Choroid plexus epithelial cell (primary cell): ENCODE results near the gene EPHB1.

ENCODE experiments used
- DNase-seq: peaks from one replicate; pipeline ENCODE4 v3.0.0-alpha.2; 2010; ENCODE audit warnings: low read depth
- H3K4me3 ChIP-seq: 2 replicates; pipeline ENCODE4 v1.5.1; 2011; ENCODE audit warnings: low read depth, mild to moderate bottlenecking, control low read depth, low read length, moderate library complexity
- TF ChIP-seq, protein P1 (sequence below): conservative IDR thresholded peaks from 2 replicates; pipeline ENCODE4 v1.5.1; 2011; ENCODE audit warnings: low read depth, mild to moderate bottlenecking, control low read depth, inconsistent platforms, low read length, moderate library complexity

Gene EPHB1

DNA sequence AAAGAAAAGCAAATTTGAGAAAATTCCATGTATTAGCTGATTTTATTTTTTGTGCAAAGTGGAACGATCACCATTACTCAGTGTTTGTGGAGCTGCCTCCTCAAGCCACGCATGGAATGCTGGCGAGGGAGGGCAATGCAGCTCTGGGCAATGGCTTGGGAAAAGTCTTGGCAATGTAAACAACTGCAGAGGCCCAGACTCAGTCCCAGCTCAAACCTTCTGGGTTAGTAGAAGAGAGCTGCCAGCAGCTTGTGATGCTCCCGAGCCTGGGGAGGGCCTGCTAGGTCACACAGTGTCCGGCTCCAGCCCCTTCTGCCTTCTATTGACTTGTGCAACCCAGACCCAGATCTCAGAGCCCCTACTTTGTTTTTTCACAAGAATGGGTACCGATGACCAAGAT, 4.3 kb downstream of the EPHB1 start:
- no peak for DNase-seq
- TF ChIP-seq, protein P1, sequence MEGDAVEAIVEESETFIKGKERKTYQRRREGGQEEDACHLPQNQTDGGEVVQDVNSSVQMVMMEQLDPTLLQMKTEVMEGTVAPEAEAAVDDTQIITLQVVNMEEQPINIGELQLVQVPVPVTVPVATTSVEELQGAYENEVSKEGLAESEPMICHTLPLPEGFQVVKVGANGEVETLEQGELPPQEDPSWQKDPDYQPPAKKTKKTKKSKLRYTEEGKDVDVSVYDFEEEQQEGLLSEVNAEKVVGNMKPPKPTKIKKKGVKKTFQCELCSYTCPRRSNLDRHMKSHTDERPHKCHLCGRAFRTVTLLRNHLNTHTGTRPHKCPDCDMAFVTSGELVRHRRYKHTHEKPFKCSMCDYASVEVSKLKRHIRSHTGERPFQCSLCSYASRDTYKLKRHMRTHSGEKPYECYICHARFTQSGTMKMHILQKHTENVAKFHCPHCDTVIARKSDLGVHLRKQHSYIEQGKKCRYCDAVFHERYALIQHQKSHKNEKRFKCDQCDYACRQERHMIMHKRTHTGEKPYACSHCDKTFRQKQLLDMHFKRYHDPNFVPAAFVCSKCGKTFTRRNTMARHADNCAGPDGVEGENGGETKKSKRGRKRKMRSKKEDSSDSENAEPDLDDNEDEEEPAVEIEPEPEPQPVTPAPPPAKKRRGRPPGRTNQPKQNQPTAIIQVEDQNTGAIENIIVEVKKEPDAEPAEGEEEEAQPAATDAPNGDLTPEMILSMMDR, result no peak
- no peak overlapping the region for H3K4me3 ChIP-seq

DNA sequence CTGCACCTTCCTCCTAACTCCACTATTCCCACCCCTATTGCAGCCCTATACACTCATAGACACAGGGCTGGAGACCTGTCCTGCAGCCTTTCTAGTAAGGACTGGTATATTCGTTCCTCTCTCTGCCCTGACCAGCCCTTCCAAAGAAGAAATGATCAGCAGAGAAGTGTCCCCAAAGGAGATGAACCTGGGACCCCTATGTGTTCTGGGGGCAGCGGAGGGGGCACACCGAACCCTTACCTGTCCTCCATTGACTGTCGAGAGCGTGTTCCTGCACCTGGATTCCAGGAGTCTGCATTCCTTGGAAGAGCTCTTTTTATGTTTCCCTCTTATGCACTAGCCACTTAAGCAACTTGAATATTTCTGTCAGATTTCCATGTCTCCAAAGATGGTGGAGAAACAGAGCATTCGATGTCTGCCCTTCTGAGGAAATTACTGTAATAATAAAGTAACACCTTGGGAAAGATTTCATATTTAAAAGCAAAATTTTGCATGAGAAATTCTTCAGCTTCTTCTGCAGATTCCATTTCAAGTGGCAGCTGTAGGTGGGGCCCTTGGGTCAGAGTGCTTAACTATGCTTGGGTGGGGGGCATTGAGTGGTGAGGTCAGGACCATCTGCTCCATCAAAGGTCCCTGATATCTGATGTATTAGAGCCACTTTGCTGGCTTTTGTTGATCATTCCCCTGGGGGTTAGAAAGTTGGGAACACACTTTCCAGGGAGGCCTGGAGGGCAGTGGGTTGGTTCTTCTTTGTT, 6.3 kb downstream of the EPHB1 start:
- no peak overlapping the region for H3K4me3 ChIP-seq
- TF ChIP-seq, protein P1, result no peak
- DNase-seq, result no peak

DNA sequence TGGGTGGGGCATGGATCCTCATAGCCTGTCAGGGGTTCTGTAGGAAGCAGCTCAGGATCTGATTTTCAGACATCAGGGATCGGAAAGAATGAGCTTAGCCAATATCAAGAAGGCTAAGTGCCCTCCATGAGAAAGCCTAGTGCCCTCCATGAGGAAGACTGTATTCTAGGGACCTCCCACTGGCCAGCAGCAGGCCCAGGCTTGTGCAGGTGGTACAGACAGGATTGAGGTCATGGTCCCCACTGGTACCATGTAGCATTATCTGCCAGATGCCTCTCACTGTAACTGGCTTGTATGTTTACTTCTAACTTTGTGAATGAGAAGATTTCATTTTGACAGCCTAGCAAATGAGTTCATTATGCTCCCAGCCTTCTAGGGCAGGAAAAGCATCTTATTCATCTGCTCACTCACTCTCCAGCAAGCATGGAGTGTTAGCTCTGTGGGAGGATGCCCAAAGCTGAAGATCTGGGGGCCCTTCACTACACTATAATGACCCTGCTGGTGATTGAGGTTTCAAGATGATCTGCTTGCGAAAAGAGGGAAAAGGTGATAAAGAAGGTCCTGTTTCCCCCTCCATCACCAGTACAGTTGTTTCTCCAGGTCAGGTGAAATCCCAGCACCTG, 7.5 kb downstream of the EPHB1 start:
- DNase-seq, result no peak
- TF ChIP-seq, protein P1, result no peak

DNA sequence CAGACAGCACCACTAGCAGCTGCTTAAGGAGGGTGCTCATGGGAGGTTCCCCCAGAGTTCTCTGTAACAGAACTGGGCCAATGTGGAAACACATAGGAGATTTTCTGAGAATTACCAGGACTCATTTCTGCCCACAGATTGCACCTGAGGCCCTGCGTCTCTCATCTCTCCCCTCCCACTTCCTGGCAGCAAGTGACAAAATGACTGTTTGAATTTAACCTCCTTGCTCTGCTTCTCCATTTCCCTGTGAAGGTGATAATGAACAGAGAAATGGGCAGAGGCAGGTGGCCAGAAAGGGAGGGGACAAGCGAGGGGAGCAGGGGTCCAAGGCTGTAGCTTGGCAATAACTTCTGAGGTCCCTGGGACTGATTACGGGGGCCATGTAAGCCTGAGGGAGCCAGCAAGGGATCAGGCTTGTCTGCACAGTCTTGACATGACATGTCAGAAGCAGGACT, 8.0 kb downstream of the EPHB1 start:
- no peak for DNase-seq
- TF ChIP-seq, protein P1, result no peak
- no peak overlapping the region for H3K4me3 ChIP-seq

More for the DNA sequence above, 7.5 kb downstream of the EPHB1 start:
- H3K4me3 ChIP-seq, result no peak overlapping the region

DNA sequence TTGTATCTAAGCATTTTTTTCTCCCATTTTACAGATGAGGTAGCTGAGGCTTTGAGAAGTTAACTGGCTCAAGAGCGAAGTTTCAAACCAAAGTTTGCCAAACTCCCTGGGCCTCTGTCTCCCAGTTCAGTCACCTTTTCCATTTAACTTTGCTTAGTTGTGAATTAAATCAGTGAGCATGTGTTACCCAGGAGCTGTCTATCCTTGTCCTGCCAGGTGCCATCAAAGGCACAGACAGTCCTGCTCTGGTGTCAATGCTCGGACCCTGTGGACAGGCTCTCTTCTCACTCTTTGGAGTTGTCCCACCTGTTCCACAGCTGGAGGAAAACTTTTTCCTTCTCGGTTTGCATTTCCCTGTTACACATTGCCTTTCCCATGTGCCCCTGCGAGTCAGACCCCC, 8.6 kb downstream of the EPHB1 start:
- H3K4me3 ChIP-seq, result no peak overlapping the region
- TF ChIP-seq, protein P1, result no peak
- DNase-seq, result no peak

DNA sequence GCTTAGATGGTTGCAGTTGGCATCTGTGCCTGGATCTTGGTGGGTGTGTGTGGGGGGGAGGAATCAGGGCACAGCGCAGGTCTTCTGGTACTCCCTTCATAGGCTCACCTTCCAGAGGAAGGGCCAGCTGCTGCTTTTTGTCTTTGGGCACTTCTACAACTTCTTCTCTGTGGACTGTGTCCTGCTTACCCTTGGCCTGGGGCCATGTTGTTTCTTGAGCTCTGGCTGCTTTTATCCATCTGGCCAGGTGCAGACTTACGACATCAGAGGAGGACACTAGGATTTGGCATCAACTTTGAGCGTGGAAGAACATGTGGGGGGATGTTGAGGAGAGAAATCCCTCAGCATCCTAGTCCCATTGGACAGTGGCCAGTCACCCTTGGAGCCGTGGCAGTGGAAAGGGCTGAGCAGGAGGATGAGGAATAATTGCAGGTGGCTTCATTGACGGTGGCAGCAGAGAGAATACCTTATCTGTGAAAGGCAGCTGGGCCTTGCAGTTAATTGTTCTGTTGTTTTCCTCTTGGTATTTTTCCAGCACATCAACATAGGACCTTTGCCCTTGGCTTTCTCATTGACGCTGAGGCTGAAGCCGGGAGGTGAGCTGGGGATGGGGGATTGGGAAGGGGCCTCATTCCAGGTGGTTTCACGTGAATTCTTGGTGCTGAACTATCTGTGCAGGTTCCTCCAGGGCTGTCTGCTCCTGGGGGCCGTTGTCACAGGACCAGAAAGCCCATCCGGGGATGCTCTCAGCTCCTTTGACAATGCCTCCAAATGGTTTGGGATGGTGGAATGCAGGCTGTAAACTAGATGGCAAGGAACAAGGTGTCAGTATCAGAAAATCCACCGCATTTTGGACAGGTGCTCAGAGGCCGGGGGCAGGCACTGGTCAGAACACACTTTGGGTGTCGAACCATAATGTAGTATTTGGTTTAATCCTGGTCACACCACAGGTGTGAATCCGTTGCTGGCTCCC, 9.7 kb downstream of the EPHB1 start:
- H3K4me3 ChIP-seq, result no peak overlapping the region
- TF ChIP-seq, protein P1, result no peak
- no peak for DNase-seq
